Parathyroid adenoma (tissue), 2 donors: ENCODE data around the gene ASAP2.

Source experiments
- H2AFZ ChIP-seq: fragments of 300-600 bp; sonication (generic); one replicate; pipeline ENCODE4 v1.7.0; 2017; ENCODE audit warnings: antibody characterized with exemption, mild to moderate bottlenecking
- H3K27ac ChIP-seq: fragments of 300-600 bp; sonication (generic); one replicate; pipeline ENCODE4 v1.7.0; 2017
- H3K27me3 ChIP-seq: fragments of 300-600 bp; sonication (generic); one replicate; pipeline ENCODE4 v1.7.0; 2017; ENCODE audit warnings: low read length; ENCODE audit not compliant: control insufficient read depth, insufficient read depth
- H3K36me3 ChIP-seq: fragments of 300-600 bp; sonication (generic); one replicate; pipeline ENCODE4 v1.7.0; 2017; ENCODE audit warnings: low read length; ENCODE audit not compliant: control insufficient read depth, insufficient read depth
- H3K4me1 ChIP-seq: fragments of 300-600 bp; sonication (generic); one replicate; pipeline ENCODE4 v1.7.0; 2017; ENCODE audit warnings: control low read depth
- H3K4me2 ChIP-seq: fragments of 300-600 bp; sonication (generic); one replicate; pipeline ENCODE4 v1.7.0; 2017; ENCODE audit warnings: low read length
- H3K4me3 ChIP-seq: fragments of 300-600 bp; sonication (generic); one replicate; pipeline ENCODE4 v1.7.0; 2017; ENCODE audit warnings: low read depth, low read length
- H3K79me2 ChIP-seq: fragments of 300-600 bp; sonication (generic); one replicate; pipeline ENCODE4 v1.7.0; 2017; ENCODE audit warnings: control low read depth
- H3K9ac ChIP-seq: fragments of 300-600 bp; sonication (generic); one replicate; pipeline ENCODE4 v1.7.0; 2017; ENCODE audit warnings: mild to moderate bottlenecking
- H3K9me3 ChIP-seq: fragments of 300-600 bp; sonication (generic); one replicate; pipeline ENCODE4 v1.7.0; 2017; ENCODE audit warnings: low read length; ENCODE audit not compliant: control insufficient read depth
- TF ChIP-seq, protein P1 (sequence below): fragments of 300-600 bp; sonication (generic); IDR thresholded peaks from one replicate; pipeline ENCODE4 v1.7.0; 2017; ENCODE audit warnings: antibody characterized with exemption, mild to moderate bottlenecking
- donor health status: primary hyperparathyroidism.

Gene ASAP2

DNA sequence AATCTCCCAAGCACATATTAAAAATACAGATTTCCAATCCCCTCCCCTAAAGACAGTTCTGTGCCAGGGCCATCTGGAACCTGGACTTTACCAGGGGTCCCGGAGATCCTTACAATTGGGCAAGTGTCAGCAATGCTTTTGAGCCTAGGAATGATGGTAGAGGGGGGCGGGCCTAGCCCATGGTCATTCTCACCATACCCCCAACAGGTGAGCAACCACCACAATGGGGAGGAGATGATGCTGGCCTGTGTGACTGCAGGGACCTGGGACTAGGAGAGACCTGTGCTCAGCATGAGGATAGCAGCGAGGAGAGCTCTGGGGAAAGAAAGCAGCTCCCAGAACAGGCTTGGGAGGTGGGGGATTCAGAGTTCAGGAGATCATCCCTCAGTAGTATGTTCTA is 13.9 kb upstream of the ASAP2 start:
- no peak overlapping the region for H3K27ac ChIP-seq
- peaks cover 10% of the 10 kb centered on the region for H3K4me1 ChIP-seq
- TF ChIP-seq, protein P1, sequence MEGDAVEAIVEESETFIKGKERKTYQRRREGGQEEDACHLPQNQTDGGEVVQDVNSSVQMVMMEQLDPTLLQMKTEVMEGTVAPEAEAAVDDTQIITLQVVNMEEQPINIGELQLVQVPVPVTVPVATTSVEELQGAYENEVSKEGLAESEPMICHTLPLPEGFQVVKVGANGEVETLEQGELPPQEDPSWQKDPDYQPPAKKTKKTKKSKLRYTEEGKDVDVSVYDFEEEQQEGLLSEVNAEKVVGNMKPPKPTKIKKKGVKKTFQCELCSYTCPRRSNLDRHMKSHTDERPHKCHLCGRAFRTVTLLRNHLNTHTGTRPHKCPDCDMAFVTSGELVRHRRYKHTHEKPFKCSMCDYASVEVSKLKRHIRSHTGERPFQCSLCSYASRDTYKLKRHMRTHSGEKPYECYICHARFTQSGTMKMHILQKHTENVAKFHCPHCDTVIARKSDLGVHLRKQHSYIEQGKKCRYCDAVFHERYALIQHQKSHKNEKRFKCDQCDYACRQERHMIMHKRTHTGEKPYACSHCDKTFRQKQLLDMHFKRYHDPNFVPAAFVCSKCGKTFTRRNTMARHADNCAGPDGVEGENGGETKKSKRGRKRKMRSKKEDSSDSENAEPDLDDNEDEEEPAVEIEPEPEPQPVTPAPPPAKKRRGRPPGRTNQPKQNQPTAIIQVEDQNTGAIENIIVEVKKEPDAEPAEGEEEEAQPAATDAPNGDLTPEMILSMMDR: no peak

DNA sequence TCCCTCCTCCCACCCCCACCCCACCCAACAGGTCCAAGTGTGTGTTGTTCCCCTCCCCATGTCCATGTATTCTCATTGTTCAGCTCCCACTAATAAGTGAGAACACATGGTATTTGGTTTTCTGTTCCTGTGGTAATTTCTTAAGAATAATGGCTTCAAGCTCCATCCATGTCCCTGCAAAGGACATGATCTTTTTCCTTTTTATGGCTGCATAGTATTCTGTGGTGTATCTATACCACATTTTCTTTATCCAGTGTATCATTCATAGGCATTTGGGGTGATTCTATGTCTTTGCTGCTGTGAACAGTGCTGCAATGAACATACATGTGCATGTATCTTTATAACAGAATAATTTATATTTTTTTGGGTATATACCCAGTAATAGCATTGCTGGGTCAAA is 12.3 kb upstream of the ASAP2 start:
- Histone ChIP-seq H3K4me3 (no peak overlapping the region), H3K27me3 (no peaks in the 10 kb centered on the region), H3K4me2 (no peak overlapping the region), H3K9me3 (no peaks in the 10 kb centered on the region), H3K27ac (no peak overlapping the region), H2AFZ (no peak overlapping the region), H3K36me3 (no peaks in the 10 kb centered on the region), H3K79me2 (no peaks in the 10 kb centered on the region), H3K4me1 (peaks cover 10% of the 10 kb centered on the region), H3K9ac (no peak overlapping the region)
- TF ChIP-seq, protein P1: no peak

More for the DNA sequence above, 13.9 kb upstream of the ASAP2 start:
- Histone ChIP-seq H3K27me3 (no peaks in the 10 kb centered on the region), H2AFZ (no peak overlapping the region), H3K79me2 (no peaks in the 10 kb centered on the region), H3K36me3 (no peaks in the 10 kb centered on the region), H3K4me3 (no peak overlapping the region), H3K9ac (no peak overlapping the region), H3K9me3 (no peaks in the 10 kb centered on the region), H3K4me2 (no peak overlapping the region)

DNA sequence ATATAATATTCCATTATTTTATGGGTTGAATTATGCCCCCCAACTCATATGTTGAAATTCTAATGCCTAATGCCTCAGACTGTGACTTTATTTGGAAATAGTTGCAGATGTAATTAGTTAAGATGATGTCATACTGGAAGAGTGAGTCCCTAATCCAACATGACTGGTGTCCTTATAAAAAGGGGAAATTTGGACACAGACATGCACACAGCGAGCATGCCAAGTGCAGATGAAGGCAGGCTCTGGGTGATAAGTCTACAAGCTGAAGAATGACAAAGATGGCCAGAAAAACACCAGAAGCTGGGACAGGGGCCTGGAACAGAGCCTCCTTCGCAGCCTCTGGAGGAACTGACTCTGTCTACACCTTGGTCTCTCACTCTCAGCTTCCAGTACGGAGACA is 10.0 kb upstream of the ASAP2 start:
- Histone ChIP-seq H3K9ac (no peak overlapping the region), H3K27ac (no peak overlapping the region), H3K4me2 (no peak overlapping the region), H3K9me3 (no peaks in the 10 kb centered on the region), H3K4me1 (peaks cover under 1% of the 10 kb centered on the region), H3K79me2 (no peaks in the 10 kb centered on the region), H3K4me3 (no peak overlapping the region), H3K36me3 (no peaks in the 10 kb centered on the region), H3K27me3 (no peaks in the 10 kb centered on the region), H2AFZ (no peak overlapping the region)
- TF ChIP-seq, protein P1: no peak

DNA sequence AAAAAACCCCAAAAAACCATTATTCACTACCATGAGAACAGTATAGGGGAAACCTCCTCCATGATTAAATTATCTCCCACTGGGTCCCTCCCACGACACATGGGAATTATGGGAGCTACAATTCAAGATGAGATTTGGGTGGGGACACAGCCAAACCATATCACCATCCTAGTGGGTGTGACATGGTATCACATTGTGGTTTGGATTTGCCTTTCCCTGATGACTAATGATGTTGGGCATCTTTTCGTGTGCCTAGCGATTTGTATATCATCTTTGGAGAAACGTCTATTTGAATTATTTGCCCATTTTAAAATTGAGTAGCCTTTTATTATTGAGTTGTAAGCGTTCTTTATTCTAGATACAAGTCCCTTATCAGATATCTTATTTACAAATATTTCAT is 8.7 kb upstream of the ASAP2 start:
- H3K4me2 ChIP-seq: no peak overlapping the region
- TF ChIP-seq, protein P1: no peak
- no peaks in the 10 kb centered on the region for H3K36me3 ChIP-seq
- no peaks in the 10 kb centered on the region for H3K9me3 ChIP-seq
- H3K79me2 ChIP-seq: no peaks in the 10 kb centered on the region
- H3K4me3 ChIP-seq: no peak overlapping the region
- H3K27ac ChIP-seq: no peak overlapping the region
- H3K27me3 ChIP-seq: no peaks in the 10 kb centered on the region
- no peak overlapping the region for H2AFZ ChIP-seq
- no peak overlapping the region for H3K9ac ChIP-seq
- no peaks in the 10 kb centered on the region for H3K4me1 ChIP-seq

DNA sequence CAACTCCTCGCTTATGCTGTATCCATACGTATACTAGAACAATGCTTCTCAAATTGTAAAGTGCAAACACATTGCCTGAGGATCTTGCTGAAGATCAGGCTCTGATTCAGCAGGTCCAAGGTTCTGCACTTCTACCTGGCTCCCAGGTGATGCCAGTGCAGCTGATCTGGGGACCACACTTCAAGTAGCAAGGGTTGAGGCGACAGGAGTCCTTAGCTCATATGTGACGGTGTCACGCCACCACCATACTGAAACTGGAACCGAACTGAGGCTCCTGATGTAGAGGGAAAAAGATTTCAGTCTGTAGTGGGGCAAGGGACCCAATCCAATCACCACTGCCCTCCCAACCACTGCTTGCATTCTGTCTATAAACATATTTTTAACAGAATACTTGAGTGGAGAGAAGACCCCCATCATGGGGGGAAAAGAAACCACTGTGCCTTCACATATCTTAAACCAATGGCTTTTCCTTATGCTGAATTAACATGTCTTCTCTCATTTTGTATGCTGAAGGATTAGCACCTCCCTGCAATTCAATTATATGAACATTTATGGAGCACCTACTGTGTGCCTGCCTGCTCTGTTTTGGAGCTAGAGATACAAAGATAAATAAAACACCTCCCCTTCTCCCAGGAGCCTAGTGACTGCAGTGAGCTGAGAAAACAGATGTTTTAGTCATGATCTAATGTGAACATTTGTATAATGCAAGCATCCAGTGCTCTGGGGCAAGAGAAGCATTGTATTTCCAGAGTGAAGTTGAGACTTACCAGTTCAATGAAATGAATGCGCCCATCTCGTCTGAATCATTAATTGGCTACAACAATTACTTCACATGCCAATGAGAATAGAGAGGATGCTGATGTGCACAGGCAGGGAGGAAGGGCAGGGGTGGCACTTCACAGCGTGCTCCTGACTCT is 6.6 kb upstream of the ASAP2 start:
- no peak overlapping the region for H3K4me2 ChIP-seq
- TF ChIP-seq, protein P1: no peak
- no peak overlapping the region for H3K27ac ChIP-seq
- H3K36me3 ChIP-seq: no peaks in the 10 kb centered on the region
- H3K79me2 ChIP-seq: no peaks in the 10 kb centered on the region
- H3K27me3 ChIP-seq: no peaks in the 10 kb centered on the region
- H3K4me3 ChIP-seq: no peak overlapping the region
- H3K9ac ChIP-seq: no peak overlapping the region
- no peak overlapping the region for H2AFZ ChIP-seq
- H3K9me3 ChIP-seq: no peaks in the 10 kb centered on the region
- no peaks in the 10 kb centered on the region for H3K4me1 ChIP-seq
